ENCODE results near the gene REEP3.

DNA sequence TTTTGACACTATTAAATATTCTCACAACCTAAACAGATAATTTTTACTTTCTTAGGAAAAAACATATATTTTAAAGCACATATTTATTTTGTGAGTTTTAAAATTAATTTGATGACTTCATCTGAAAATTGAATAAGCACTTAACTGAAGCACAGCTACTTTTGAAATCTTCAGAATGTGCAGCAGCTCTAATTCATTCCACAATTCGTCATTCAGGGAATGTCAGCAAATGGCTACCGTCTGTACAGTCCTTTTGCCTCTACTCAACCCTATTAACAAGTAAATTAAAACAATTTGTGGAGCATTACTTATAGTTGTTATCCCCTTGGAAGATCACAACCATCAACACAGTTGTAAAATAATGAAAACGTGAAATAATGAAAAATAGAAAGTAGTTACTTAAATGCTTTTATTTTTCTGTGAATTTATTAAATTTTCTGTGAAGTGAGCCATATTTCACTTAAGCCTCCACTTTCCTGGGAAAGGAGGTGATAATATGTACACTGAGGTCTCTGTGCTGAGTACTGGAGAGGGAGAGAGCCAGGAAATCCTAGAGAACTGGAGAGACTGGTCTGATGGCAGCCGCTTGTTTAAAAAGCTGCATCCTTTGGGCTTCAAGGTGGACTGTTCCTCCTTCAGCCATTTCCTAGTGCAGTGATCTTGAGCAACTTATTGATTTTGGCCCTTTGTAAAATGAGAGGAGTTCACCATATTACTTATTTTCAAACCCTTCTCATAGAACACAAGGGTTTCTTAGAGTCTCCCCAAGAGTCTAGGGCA lies 70.6 kb downstream of the REEP3 start:
- TF ChIP-seq POLR2A (IDR thresholded peaks at IDR 0.05; ENCODE audit: low read depth, low read length) = no peak
- TF ChIP-seq POLR2AphosphoS5 (IDR thresholded peaks at IDR 0.05; ENCODE audit: low read depth, low read length) = no peak
- TF ChIP-seq SPI1 (IDR thresholded peaks at IDR 0.05; ENCODE audit: low read depth, low read length) = no peak
- no peak for TF ChIP-seq TAF1 (IDR thresholded peaks at IDR 0.05; ENCODE audit: low read depth, low read length)
- no peak for TF ChIP-seq PAX5 (IDR thresholded peaks at IDR 0.05; ENCODE audit: insufficient read depth, low read length, severe bottlenecking)
- no peak for TF ChIP-seq POU2F2 (IDR thresholded peaks at IDR 0.05; ENCODE audit: low read depth, low read length)
